H1 (cell line): ENCODE data around the gene SLC12A6. TPM values are rescaled to one million over a fixed set of nuclear protein-coding genes. Genes with fewer than 3 reads are reported as not detected.

Source experiments
- KDM4A ChIP-seq: IDR thresholded peaks from one replicate; pipeline ENCODE4 v1.7.1; 2012; ENCODE audit warnings: low read depth, mild to moderate bottlenecking, moderate library complexity, low read length, inconsistent platforms; ENCODE audit not compliant: severe bottlenecking
- SP4 ChIP-seq: IDR thresholded peaks from 2 replicates; pipeline ENCODE4 v1.6.1; 2012; ENCODE audit warnings: low read length, inconsistent platforms
- polyA plus RNA-seq, 7 experiments: library from polyadenylated mRNA; depleted of rRNA in 3 of 7; stranded (reverse) in 5 of 7; unstranded in 2 of 7; fragments of >200 nt in 5 of 7; fragments of 200-250 nt in 2 of 7; gene quantifications; 1 replicate in 5 of 7; 2 replicates in 1 of 7; 4 replicates in 1 of 7; pipeline versions ENCODE4 v1.2.1 to v1.2.3, GENCODE V29; 2011 to 2013; ENCODE audit warnings: missing spikeins in 2 of 7, mixed read lengths in 2 of 7
- total RNA-seq: library from RNA; stranded (reverse); fragmentation: NEBNext Ultra II Directional; extraction: Animal tissue kit (Norgen Biotek cat#: 25700); gene quantifications from 2 replicates; pipeline ENCODE4 v1.2.1, GENCODE V29; 2021

The SLC12A6 gene
- total and polyA plus RNA-seq, 2 of the 8 experiments (the other 6 are each of a cell fraction or from before 2014, with no cell fraction given) = 9.2 to 11.1 TPM

GRCh38 chr15:34203305-34203704 is 134.3 kb downstream of the SLC12A6 start (continued):
- TF ChIP-seq KDM4A (no peak), SP4 (no peak)
